Karpas-422 (cell line): ENCODE results near the gene FDX2. TPM values are rescaled to one million over a fixed set of nuclear protein-coding genes. Genes with fewer than 3 reads are reported as not detected.

ENCODE experiments used
- DNase-seq: peaks from one replicate; pipeline ENCODE4 v3.0.0-alpha.2; 2015
- H2AFZ ChIP-seq: fragments of 200-600 bp; sonication (generic); 2 replicates; pipeline ENCODE4 v1.6.1; 2014; ENCODE audit warnings: antibody characterized with exemption, low read length, mixed read lengths
- H3K27ac ChIP-seq: fragments of 200-600 bp; sonication (generic); 2 replicates; pipeline ENCODE4 v1.5.1; 2014; ENCODE audit warnings: mild to moderate bottlenecking, low read length, moderate library complexity
- H3K27me3 ChIP-seq: fragments of 200-600 bp; sonication (generic); 2 replicates; pipeline ENCODE4 v1.6.1; 2014; ENCODE audit warnings: low read length, mixed read lengths
- H3K36me3 ChIP-seq: fragments of 200-600 bp; sonication (generic); 2 replicates; pipeline ENCODE4 v1.6.1; 2014; ENCODE audit warnings: low read length, mixed read lengths; ENCODE audit not compliant: insufficient read depth
- H3K4me1 ChIP-seq: fragments of 200-600 bp; sonication (generic); 2 replicates; pipeline ENCODE4 v1.6.1; 2014; ENCODE audit warnings: mild to moderate bottlenecking, low read length, mixed read lengths
- H3K4me2 ChIP-seq: fragments of 200-600 bp; sonication (generic); 2 replicates; pipeline ENCODE4 v1.6.1; 2014; ENCODE audit warnings: low read length, low read depth, mild to moderate bottlenecking; ENCODE audit not compliant: poor library complexity, severe bottlenecking
- H3K4me3 ChIP-seq: fragments of 200-600 bp; sonication (generic); 2 replicates; pipeline ENCODE4 v1.5.1; 2014; ENCODE audit warnings: mild to moderate bottlenecking, antibody characterized with exemption, low read length, mixed read lengths
- H3K79me2 ChIP-seq: fragments of 200-600 bp; sonication (generic); 2 replicates; pipeline ENCODE4 v1.6.1; 2014; ENCODE audit warnings: mild to moderate bottlenecking, low read length, mixed read lengths
- H3K9ac ChIP-seq: fragments of 200-600 bp; sonication (generic); 2 replicates; pipeline ENCODE4 v1.6.0; 2014; ENCODE audit warnings: low read length
- H3K9me2 ChIP-seq: fragments of 200-600 bp; sonication (generic), shearing (Covaris generic); replicated peaks from 2 replicates; pipeline ENCODE4 v1.6.0; 2014; ENCODE audit warnings: mild to moderate bottlenecking, low read length, moderate library complexity; ENCODE audit not compliant: insufficient read depth
- H3K9me3 ChIP-seq: fragments of 300-700, 200-600 bp; sonication (generic); 2 replicates; pipeline ENCODE4 v1.6.1; 2014; ENCODE audit warnings: low read length, mixed read lengths
- H4K20me1 ChIP-seq: fragments of 200-600 bp; sonication (generic); 2 replicates; pipeline ENCODE4 v1.6.1; 2014; ENCODE audit warnings: mild to moderate bottlenecking, antibody characterized with exemption, low read length, low read depth; ENCODE audit not compliant: insufficient read depth
- total RNA-seq: library from RNA; depleted of rRNA; stranded (reverse); fragments of >200 nt; shearing (Covaris generic); gene quantifications from 2 replicates; pipeline ENCODE4 v1.2.3, GENCODE V29; 2014; ENCODE audit warnings: low replicate concordance

The FDX2 gene
- total RNA-seq, 1 experiment from 2014 or later, result 11.9 TPM

DNA sequence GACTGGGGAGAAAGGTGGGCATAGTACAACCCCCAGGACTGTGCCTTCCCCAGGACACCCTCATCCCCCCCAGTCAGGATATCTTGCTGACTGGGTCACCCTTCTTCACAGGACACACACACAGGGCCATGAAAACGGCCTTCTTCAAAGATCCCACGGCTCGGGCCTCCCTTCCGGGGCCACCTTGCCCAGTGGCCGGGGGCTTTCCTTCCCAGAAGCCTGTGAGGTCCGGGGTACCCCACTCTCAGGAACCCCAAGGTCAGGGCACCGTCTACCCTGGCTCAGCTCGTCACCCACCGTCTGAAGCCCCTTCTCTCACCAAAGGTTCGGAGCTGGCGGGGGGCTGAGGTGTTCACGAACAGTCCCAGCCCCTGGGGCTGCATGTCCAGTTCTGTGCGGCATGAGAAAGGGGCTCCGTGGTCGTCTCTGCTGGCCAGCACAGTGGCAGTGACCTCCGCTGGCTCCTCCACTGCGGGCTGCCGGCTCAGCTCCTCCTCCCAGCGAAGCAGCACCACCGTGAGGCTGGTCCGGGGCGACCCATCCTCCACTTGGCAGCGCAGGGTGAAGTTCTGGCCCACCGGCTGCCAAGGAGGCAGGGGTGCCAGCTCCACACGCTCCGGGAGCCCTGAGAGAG, 19.7 kb upstream of the FDX2 start:
- peak overlapping the region; percentile 91 for H3K4me2 ChIP-seq

DNA sequence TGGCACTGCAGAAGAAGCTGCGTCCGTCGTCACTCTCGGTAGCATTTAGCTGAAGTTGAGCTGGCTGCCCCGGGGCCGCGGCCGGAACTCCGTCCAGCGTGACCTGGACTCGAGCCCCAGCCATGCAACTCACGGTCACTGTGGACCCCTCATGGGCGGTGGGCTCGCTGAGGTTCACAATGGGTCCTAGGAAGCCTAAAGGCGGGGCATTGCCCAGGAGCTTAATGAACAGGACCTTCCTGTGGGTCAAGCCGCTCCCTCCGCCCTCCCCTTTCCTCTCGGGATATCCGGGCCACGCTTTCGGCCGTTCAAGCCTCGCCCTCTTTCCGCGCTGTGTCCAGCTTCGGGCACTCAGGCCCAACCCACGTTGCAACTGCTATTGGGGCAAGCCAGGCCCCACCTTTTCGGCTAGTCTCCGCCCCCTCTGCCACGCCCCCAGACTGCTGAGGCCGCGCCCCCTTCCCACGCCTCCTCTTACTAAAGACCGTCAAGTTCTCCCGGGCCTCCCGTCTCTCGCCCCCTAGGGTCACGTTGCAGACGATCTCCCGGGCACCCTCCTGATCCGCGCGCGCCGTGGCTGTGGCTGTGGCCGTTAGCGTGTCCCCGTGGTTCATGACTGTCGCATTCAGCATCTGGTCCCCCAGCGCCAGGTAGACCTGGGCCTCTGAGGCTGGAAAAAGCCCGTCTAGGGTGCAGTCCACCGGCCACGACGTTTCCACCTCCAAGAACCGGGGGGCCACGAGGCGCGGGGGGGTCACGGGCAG, 19.0 kb upstream of the FDX2 start:
- H3K27me3 ChIP-seq, result no peaks in the 10 kb centered on the region
- peaks cover 6% of the 10 kb centered on the region for H3K36me3 ChIP-seq
- H2AFZ ChIP-seq, result no peak overlapping the region
- peaks cover 48% of the 10 kb centered on the region for H3K4me1 ChIP-seq
- no peak overlapping the region for H3K27ac ChIP-seq
- H3K9me2 ChIP-seq, result no peaks in the 10 kb centered on the region
- no peak overlapping the region; the same call in 1 of the 2 replicates for H3K9ac ChIP-seq
- H3K9me3 ChIP-seq, result no peaks in the 10 kb centered on the region
- H3K79me2 ChIP-seq, result peaks cover 47% of the 10 kb centered on the region
- peak; percentile 94 for DNase-seq
- H3K4me2 ChIP-seq, result peak overlapping the region; percentile 91
- peak overlapping the region; percentile 76 for H3K4me3 ChIP-seq
- no peaks in the 10 kb centered on the region; the same call in 1 of the 2 replicates for H4K20me1 ChIP-seq

More for the DNA sequence above, 19.7 kb upstream of the FDX2 start:
- no peak for DNase-seq
- Histone ChIP-seq H3K9me3 (no peaks in the 10 kb centered on the region), H3K36me3 (peaks cover 1% of the 10 kb centered on the region; the same call in 1 of the 2 replicates), H2AFZ (no peak overlapping the region), H3K9me2 (no peaks in the 10 kb centered on the region), H3K4me1 (peaks cover 51% of the 10 kb centered on the region), H4K20me1 (no peaks in the 10 kb centered on the region; the same call in 1 of the 2 replicates), H3K4me3 (no peak overlapping the region; the same call in 1 of the 2 replicates), H3K79me2 (peaks cover 43% of the 10 kb centered on the region), H3K27ac (no peak overlapping the region), H3K9ac (no peak overlapping the region), H3K27me3 (no peaks in the 10 kb centered on the region)

DNA sequence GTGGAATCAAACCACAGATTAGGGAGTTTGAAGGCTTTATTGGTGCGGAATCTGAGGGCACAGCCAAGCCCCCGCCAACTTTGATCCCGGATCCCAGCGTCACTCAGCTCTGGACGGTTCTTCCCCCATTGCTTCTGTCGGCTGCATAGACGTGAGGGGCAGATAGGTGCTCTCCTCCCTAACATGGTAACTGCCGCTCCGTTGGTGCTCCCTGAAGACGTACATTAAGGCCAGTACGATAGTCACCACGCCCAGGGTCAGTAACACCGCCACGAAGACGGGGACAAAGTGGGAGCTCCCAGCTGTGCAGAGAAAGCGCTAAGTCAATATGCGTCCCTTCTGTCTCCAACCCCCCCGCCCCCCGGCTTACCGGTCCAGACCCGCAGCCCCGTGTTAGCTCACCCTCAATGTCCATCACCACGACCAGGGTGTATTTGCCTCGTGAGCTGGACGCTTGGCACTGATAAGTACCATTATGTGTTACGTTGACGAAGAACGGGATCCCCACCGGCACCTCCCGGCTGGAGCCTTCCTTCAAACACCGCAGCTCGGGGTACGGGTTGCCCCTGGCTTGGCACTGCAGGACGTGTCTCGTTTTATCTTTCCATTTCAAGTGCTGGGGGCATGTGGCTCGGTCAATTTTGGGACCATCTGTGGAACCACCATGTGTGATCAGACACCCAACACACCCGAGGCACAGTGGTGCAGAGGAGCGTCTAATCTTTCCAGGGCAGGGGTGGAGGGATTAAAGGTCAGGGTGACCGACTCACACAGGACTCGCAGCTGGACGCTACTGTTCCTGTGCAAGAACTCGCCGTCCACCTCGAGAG, 18.2 kb upstream of the FDX2 start:
- H3K4me2 ChIP-seq, result peak overlapping the region; percentile 91
- H3K79me2 ChIP-seq, result peaks cover 44% of the 10 kb centered on the region
- H3K36me3 ChIP-seq, result peaks cover 6% of the 10 kb centered on the region
- peak overlapping the region; percentile 76 for H3K4me3 ChIP-seq
- no peaks in the 10 kb centered on the region for H3K9me2 ChIP-seq
- H4K20me1 ChIP-seq, result no peaks in the 10 kb centered on the region; the same call in 1 of the 2 replicates
- no peaks in the 10 kb centered on the region for H3K9me3 ChIP-seq
- H3K9ac ChIP-seq, result peak overlapping the region; percentile 79
- H3K27me3 ChIP-seq, result no peaks in the 10 kb centered on the region
- H3K4me1 ChIP-seq, result peaks cover 42% of the 10 kb centered on the region
- H2AFZ ChIP-seq, result no peak overlapping the region
- no peak overlapping the region for H3K27ac ChIP-seq
- no peak for DNase-seq

- Histone ChIP-seq H3K27ac (peak within 1 kb of the TSS; percentile 91), H3K9ac (peak within 1 kb of the TSS; percentile 98), H2AFZ (no peak within 1 kb of the TSS; the same call in 1 of the 2 replicates), H4K20me1 (no peaks in the 10 kb centered on the region; the same call in 1 of the 2 replicates), H3K4me3 (peak within 1 kb of the TSS; percentile 76), H3K4me2 (peak within 1 kb of the TSS; percentile 91), H3K9me2 (no peaks in the 10 kb centered on the region), H3K9me3 (no peaks in the 10 kb centered on the region), H3K79me2 (peaks cover 36% of the 10 kb centered on the region), H3K4me1 (peaks cover 34% of the 10 kb centered on the region), H3K27me3 (no peaks in the 10 kb centered on the region), H3K36me3 (peaks cover 6% of the 10 kb centered on the region)
- DNase-seq, result peak; percentile 99
Measured at GRCh38 chr19:10332965-10333757, 17.3 kb upstream of the FDX2 start, which contains the start of gene RAVER1. Gene RAVER1, minus strand, starts transcription at chr19:10333529. Its CDS starts 22 bp downstream, at chr19:10333507.

DNA sequence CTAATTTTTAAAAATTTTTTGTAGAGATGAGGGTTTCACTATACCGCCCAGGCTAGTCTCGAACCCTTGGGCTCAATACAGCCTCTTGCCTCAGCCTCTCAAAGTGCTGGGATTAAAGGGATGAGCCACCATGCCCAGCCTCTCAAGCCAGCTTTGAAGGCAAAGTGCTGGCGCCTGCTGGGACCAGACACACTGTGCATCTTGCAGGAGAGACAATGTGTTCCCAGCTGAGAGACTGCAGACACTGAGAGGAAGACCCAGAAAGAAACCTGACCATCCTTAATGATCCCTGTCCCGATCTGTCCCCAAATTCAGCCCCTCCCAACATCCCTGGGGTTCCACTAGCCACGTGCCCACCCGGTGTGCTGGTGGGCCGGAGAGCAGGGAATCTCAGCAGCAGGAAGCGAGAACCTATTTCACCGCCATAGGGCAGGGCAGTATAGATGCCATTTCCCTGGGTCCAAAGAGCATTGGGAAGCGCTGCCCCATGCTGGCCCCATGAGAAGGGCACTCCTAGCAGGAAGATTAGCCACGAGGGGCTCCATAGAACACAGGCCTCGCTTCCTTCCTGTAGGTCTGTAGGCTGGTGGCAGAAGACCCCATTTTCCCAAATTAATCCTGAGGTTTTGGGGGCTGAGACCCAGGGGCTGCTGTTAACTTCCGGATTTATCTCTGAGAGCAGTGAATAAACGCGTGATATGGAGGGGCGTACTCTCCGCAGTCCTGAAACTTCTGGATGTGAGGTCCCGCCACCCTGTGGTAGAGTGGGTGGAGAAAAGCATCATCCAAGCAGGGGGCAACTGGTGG, 16.5 kb upstream of the FDX2 start:
- Histone ChIP-seq H3K9me3 (no peaks in the 10 kb centered on the region), H3K36me3 (peaks cover 13% of the 10 kb centered on the region), H3K9ac (peak overlapping the region; percentile 98), H2AFZ (no peak overlapping the region), H4K20me1 (peaks cover 7% of the 10 kb centered on the region; the same call in 1 of the 2 replicates), H3K79me2 (peaks cover 36% of the 10 kb centered on the region), H3K27ac (peak overlapping the region; percentile 91; the same call in 1 of the 2 replicates), H3K27me3 (no peaks in the 10 kb centered on the region), H3K4me1 (peaks cover 28% of the 10 kb centered on the region), H3K4me3 (peak overlapping the region; percentile 76), H3K4me2 (peak overlapping the region; percentile 72), H3K9me2 (no peaks in the 10 kb centered on the region)
- DNase-seq, result no peak

DNA sequence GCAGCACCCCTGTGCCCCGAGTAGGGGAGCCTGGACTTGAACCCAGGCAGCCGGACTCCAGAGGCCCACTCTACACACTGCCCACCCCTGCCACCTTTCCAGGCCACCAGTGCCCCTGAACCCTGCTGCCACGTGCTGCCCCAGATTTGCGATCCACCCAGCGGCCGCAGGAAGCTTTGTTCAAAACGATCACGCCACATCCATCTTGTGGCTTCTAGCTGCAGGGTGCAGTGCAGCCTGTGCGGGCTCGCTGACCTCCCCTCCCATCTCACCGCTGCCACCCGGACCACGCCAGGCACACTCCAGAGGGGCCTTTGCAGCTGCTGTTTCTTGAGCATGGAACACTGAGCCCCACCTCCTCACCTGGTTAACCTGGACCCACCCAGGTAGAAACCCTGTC, 13.7 kb upstream of the FDX2 start:
- Histone ChIP-seq H3K9ac (no peak overlapping the region), H3K27ac (no peak overlapping the region), H3K4me3 (no peak overlapping the region), H3K4me1 (peaks cover 19% of the 10 kb centered on the region), H3K4me2 (no peak overlapping the region), H3K36me3 (peaks cover 13% of the 10 kb centered on the region), H4K20me1 (peaks cover 7% of the 10 kb centered on the region; the same call in 1 of the 2 replicates), H2AFZ (no peak overlapping the region), H3K79me2 (peaks cover 35% of the 10 kb centered on the region), H3K9me3 (no peaks in the 10 kb centered on the region), H3K27me3 (no peaks in the 10 kb centered on the region), H3K9me2 (no peaks in the 10 kb centered on the region)
- DNase-seq, result no peak
